Activated CD4-positive, alpha-beta T cell treated with anti-CD3 and anti-CD28 coated beads for 48 hours (primary cell): ENCODE measurements around the gene SATL1.
"Not testable (repeated sequence)": the region's sequence is repeated elsewhere in the genome, so short reads cannot be mapped to it uniquely, and the experiment has no call there.

ENCODE experiments used
- DNase-seq: peaks from one replicate; pipeline ENCODE4 v3.0.0-alpha.2; 2020

Gene SATL1

GRCh38 chrX:85107407-85107806, 136.2 kb downstream of the SATL1 start:
- DNase-seq: no peak

- no peak for DNase-seq
These were observed 154.2 kb downstream of the SATL1 start for GRCh38 chrX:85089321-85089840.

- DNase-seq: no peak
These were observed 158.7 kb downstream of the SATL1 start for GRCh38 chrX:85084770-85085393.

GRCh38 chrX:85077247-85077646, 166.3 kb downstream of the SATL1 start:
- not testable (repeated sequence) for DNase-seq

- no peak for DNase-seq
These were observed 177.9 kb downstream of the SATL1 start for GRCh38 chrX:85065512-85066198.

- no peak for DNase-seq
These were observed 190.8 kb downstream of the SATL1 start for GRCh38 chrX:85052636-85053343.

GRCh38 chrX:85052205-85052604, 191.4 kb downstream of the SATL1 start:
- no peak for DNase-seq

GRCh38 chrX:85051627-85052026, 192.0 kb downstream of the SATL1 start:
- DNase-seq: no peak
